Amygdala (tissue), 56 donors: ENCODE data around the gene ZNF800.
A peak's percentile ranks its signal among the peaks of the same experiment; 100 is the strongest.

Source experiments
- DNase-seq, 56 donors: peaks; one replicate each; lab custom pipeline; 2025; lab: John Stamatoyannopoulos, UW

ZNF800 gene

DNA sequence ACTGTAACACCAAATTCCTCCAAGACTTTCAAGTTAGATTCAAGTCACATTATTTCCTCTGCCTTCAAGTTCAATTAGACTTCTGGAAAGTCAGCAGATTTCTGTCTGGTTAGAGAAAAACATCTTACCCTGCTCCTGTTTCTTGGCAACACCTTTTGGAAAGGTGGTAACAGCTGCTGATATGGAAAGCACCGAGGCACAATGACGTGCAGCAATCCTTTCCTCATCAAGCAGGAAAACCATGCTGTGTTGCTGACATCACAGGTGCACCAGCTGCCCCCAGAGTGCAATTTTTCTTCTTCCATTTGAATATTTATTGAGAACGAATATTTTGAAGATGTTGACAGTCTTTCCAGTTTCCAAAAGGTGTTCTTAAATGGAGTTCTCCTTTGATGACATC, 41.9 kb downstream of the ZNF800 start:
- DNase-seq, result no peak

DNA sequence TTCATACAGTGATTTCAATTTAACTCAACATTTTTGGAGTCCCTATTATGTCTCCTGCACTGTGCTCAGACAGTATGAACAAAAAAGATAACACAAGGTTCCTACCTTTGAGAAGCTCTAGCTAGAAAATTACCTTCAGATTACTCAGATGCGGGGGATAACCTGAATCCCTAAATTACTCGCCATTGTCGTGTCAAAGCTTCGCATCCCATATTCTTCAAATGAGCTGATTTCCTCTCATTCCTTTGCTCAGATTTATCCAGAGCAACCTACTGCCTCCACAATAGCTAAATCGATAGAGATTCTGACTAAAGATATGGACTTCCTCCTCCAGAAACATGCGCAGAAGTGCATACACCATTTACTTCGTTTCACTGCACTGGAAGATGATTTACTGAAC, 42.6 kb downstream of the ZNF800 start:
- DNase-seq, result no peak

DNA sequence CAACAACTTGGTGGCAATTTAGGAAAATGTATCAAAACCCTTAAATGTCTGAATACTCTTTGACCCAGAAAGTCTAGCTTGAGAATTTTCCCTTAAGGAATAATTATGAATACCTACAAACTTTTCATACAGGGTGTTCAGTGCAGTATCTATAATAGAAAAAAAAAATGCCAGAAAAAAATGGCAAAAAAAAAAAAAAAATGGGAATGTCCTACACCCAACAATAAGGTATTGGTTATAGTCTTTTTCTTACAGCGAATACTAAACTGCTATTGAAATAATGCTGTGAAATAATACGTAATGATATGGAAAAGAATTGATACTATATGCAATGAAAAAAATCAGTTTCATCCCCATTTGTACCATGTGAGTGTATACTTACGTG, 44.3 kb downstream of the ZNF800 start:
- DNase-seq, result no peak

DNA sequence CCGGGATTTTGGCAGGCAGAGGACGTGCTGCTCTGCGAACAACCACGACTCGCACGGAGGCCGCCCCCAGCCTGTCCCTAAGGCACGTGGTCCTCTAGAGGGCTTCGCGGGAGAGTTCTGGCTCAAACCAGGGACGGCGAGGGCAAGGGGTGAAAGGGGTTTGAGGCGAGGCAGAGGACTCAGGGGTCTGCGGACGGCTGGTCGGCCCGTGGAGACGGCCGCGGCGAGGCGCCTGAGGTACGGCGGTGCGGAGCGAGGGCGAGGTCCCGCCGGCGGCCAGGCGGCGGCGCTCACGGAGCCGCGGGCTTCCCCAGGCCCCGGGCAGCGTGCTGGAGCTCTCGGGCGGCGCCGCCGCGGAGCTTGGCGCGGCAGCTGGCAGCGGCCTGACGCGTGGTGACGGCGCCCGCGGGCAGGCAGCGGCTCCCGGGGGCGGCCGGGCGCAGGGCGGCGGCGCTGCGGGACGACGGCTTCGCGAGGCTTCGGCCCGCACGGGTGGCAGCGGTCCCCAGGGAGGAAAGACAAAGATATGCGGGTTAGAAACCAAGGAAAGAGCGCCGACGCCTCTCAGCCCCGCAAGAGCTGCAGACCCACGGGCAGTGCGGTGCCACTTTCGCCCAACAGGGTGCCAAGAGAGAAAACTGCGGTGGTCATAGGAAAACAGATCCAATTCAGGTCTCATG, 44.8 kb downstream of the ZNF800 start:
- DNase-seq, result peak in 33 of 56 donors; percentile 4 to 68 (median 18)

DNA sequence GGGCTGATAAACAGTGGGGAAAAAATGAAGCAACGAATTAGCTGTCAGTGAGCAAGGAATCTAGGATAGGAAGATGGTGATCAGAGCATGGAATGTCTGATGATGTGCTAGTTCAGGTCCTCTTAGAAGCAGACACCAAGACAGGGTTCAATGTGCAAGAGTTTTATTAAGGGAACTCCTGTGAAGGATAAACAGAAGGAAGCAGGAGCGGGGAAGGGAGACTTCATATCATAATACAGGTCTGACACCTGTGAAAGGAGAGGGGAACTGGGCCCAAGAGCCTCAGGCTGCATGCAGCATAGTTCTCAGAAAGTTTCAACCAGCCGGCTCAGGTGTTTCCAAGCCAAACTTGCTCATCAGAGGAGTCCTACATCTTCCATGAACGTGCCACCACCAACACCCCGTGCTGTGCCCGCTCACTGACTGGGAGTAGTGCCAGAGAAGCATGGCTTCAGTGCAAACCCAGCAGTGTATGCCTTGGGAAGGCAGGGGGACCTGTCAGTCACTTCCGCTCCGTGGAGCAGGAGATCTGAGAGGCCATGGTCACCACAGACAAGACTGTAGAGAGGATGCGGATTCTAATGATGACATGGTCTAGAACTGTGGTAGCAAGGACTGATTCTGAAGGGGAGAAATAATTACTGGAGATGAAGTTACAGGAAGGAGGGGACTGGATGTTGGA, 45.8 kb downstream of the ZNF800 start:
- no peak for DNase-seq

DNA sequence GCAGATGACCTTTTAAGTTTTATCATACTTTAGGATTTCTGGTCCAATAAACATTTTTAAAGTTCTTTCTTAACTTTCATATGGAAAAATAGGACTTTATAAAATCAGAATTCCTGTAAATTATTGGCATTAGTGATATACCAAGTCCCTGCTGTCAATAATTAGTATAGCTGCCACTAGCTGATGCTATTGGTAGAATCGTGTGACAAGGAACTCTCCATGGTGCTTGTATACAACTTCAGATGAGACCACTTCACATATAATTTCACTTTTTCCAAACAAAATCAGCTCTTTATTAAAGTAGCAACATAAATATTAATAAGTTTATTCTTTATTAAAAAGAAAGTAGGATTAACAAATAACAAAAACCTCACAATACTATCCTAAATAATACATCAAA, 49.9 kb downstream of the ZNF800 start:
- DNase-seq, result no peak

DNA sequence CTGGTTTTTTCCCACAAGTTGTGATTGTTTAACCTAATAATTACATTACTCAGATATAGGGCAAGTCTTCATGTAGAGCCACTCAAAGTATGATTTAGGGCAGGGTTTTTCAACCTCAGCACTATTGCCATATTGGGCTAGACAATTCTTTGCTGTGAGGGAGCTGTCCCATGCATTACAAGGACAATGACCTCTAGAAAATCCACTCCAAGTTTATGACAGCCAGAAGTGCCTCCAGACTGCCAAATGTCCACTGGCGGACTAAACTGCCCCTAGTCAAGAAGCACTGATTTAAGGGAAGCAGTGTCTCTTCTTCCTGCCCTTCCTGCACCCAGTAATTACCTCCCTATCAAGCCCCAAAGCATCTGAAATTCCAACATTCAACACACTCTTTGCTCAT, 54.4 kb downstream of the ZNF800 start:
- no peak for DNase-seq

DNA sequence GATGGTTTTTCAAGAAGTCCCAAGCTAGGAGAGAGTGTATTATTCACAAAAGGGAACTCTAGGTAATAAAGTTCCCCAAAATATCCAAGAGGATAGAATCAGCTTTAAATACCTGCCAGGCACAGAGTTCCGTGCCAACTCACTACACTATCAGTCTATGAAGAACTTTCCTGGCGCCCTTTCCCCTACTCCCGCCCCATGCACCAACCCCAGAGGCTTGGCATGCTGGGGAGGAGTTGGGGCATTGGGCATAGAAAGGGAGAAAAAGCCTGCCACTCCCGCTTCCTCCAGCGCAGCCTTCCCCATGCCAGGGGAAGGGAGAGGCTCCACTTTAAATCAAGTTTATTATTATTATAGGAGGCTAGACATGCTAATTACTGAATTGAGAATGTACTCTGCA, 54.9 kb downstream of the ZNF800 start:
- DNase-seq, result no peak

DNA sequence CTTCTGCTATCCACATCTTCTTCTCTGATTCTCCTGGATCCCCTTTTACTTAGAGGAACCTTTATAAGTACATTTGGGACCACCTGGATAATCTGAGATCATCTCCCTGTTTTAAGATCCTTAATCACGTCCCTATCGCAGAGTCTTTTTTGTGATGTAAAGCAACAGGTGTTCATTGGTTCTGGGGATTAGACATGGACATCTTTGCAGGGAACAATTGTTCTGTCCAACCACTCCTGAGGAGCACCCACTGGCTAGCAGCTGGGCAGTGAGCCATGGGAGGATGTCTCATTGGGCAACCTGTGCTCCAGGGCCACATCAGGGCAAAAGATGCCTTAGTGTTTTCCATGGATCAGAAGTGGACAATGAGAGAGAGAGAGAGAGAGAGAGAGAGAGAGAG, 56.0 kb downstream of the ZNF800 start:
- no peak for DNase-seq

DNA sequence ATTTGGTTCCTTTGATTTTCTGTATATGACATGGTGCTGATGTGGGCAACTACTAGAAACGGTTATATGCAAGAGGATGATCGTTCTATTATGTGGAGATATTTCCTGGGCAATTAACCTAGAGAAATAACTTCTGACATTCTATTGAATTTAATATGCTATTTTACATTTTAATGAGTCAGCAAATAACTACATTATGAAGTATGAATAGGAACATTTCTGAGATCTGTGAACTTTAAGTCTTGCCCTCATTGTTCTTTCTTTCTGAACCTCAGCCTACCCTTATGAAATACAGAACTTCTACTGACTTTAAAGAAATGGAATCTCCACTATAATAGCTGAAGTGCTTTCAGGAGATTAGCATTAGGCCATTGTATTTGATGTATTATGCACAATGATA, 59.6 kb downstream of the ZNF800 start:
- no peak for DNase-seq

DNA sequence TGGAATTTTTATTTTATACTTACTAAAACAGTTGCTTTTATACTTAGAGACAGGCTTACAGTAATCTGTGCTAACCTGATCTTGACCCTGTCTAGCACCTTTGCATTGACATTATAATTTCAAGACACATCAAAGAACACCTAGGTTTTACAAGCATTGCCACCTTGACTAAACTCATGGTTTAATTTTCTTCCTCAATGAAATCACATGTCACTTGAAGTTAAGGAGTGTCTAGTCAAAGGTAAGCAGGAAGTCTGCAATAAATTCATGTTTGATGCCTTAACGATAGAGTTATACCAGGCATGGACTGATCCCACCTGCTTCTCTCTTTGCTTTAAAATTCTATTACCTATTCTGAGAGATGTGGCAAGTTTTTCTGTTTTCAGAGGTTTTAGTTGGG, 62.4 kb downstream of the ZNF800 start:
- DNase-seq, result no peak

DNA sequence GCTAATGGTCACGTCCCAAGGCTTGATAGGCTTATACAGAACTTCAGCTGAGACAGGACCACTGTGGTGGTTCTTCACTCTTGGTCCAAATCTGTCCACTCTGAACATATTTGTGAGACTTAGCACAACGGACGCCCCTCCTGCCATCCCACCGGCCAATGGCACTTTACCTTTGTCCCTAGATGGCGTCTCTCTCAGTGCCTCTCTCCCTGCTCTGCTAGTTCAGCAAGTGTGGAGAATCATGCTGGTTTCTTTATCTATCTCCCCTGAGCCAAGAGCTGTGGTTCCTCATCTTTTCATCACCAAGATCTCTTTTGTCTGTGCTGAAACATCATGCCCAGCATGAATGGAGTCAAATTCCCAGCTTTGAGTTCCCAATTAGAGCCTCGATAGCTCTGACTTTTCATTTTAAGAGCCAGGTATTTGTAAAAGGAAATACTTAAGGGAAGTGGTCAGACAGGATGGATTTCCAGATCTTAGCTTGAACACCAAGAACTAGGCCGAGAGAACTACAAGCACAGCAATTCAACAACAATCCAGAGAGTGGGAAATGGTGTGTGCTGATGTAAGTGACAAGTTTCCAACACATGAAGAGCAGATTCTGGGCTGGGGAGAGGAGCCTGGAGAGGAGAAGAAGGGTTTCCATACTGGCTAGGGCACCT, 69.5 kb downstream of the ZNF800 start:
- DNase-seq, result no peak

DNA sequence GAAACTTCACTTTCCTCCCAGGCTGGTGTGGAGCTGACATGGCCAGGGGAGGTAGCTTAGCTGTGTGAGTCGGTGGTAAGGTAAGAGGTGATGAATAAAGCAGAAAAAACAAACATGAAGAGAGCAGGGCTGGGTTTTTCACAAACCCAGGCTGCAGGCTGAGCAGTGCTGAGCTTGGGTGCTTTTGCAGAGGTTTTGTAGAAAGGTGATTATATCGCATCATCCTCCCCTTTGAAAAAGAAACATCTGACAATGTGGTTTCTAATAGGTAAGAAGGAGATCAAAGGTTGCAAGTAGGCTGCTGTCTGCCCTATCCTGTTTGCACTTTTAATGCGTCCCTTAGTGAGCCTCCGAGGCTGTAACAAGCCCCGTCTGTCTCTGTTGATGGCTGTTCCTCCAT, 70.2 kb downstream of the ZNF800 start:
- no peak for DNase-seq

DNA sequence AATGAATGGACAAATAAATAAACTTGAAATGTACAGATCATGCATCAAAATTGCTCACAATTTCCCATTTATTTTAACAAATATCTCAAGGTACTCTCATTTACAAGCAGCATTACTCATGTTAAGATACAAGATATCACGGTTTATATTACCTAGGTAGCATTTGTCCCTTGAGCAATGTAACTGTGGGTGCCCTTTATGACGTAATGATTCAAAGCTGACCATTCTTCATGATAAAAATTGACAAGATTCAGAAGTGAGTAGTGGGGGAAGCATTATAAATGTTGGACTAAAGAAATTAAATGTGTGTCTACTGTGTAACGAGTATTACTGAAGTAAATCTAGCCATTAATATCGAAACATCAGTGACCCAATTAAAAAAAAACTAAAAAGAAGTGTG, 71.5 kb downstream of the ZNF800 start:
- DNase-seq, result no peak
